ENCODE measurements around the gene ARSA. TPM values are rescaled to one million over a fixed set of nuclear protein-coding genes. Genes with fewer than 3 reads are reported as not detected.

ARSA gene
- total RNA-seq, 6 experiments from 2014 or later = 28.0 to 35.4 (median 30.6) TPM

Other genes with a start within 250 kb of the ARSA start
- 10 to 100 TPM; 63.9 to 76.7 (median 71.2) TPM for gene SBF1, start 153.1 kb downstream of the ARSA start, total RNA-seq (2021; fragmentation: NEBNext Ultra II Directional; extraction: Animal tissue kit (Norgen Biotek cat#: 25700))
- gene ADM2, start 146.6 kb downstream of the ARSA start, total RNA-seq (2021; fragmentation: NEBNext Ultra II Directional; extraction: Animal tissue kit (Norgen Biotek cat#: 25700)) = 1 to 10 TPM in 5 of 6 experiments, under 1 TPM in 1; 0.91 to 3.4 (median 1.2) TPM
- not detected for gene MIOX, start 141.3 kb downstream of the ARSA start, total RNA-seq (2021; fragmentation: NEBNext Ultra II Directional; extraction: Animal tissue kit (Norgen Biotek cat#: 25700))
- 100 to 1,000 TPM; 110 to 133 (median 118) TPM for gene LMF2, start 120.5 kb downstream of the ARSA start, total RNA-seq (2021; fragmentation: NEBNext Ultra II Directional; extraction: Animal tissue kit (Norgen Biotek cat#: 25700))
- 10 to 100 TPM; 31.7 to 54.1 (median 50.0) TPM for gene NCAPH2, start 119.9 kb downstream of the ARSA start, total RNA-seq (2021; fragmentation: NEBNext Ultra II Directional; extraction: Animal tissue kit (Norgen Biotek cat#: 25700))
- 10 to 100 TPM in 2 of 6 experiments, 1 to 10 TPM in 4; 2.7 to 11.1 (median 9.7) TPM for gene SCO2, start 102.6 kb downstream of the ARSA start, total RNA-seq (2021; fragmentation: NEBNext Ultra II Directional; extraction: Animal tissue kit (Norgen Biotek cat#: 25700))
- gene TYMP, start 98.1 kb downstream of the ARSA start, total RNA-seq (2021; fragmentation: NEBNext Ultra II Directional; extraction: Animal tissue kit (Norgen Biotek cat#: 25700)) = 1 to 10 TPM in 5 of 6 experiments, under 1 TPM in 1; 0.95 to 2.1 (median 1.3) TPM
- under 1 TPM in 1 of 6 experiments, not detected in 5; 0.05 TPM for gene KLHDC7B, start 82.3 kb downstream of the ARSA start, total RNA-seq (2021; fragmentation: NEBNext Ultra II Directional; extraction: Animal tissue kit (Norgen Biotek cat#: 25700))
- gene SYCE3, start 65.2 kb downstream of the ARSA start, total RNA-seq (2021; fragmentation: NEBNext Ultra II Directional; extraction: Animal tissue kit (Norgen Biotek cat#: 25700)) = not detected
- gene CPT1B, start 49.7 kb downstream of the ARSA start, total RNA-seq (2021; fragmentation: NEBNext Ultra II Directional; extraction: Animal tissue kit (Norgen Biotek cat#: 25700)) = 1 to 10 TPM in 5 of 6 experiments, under 1 TPM in 1; 0.82 to 3.0 (median 1.5) TPM
- gene CHKB, start 45.3 kb downstream of the ARSA start, total RNA-seq (2021; fragmentation: NEBNext Ultra II Directional; extraction: Animal tissue kit (Norgen Biotek cat#: 25700)) = 10 to 100 TPM; 21.1 to 26.2 (median 25.2) TPM
- under 1 TPM; 0.14 to 0.25 (median 0.15) TPM for gene MAPK8IP2, start 27.4 kb downstream of the ARSA start, total RNA-seq (2021; fragmentation: NEBNext Ultra II Directional; extraction: Animal tissue kit (Norgen Biotek cat#: 25700))
- under 1 TPM; 0.65 to 0.97 (median 0.68) TPM for gene SHANK3, start 44.7 kb upstream of the ARSA start, total RNA-seq (2021; fragmentation: NEBNext Ultra II Directional; extraction: Animal tissue kit (Norgen Biotek cat#: 25700))
- gene ACR, start 110.1 kb upstream of the ARSA start, total RNA-seq (2021; fragmentation: NEBNext Ultra II Directional; extraction: Animal tissue kit (Norgen Biotek cat#: 25700)) = not detected
- gene RABL2B, start 155.5 kb upstream of the ARSA start, total RNA-seq (2021; fragmentation: NEBNext Ultra II Directional; extraction: Animal tissue kit (Norgen Biotek cat#: 25700)) = 10 to 100 TPM; 14.8 to 18.9 (median 17.4) TPM

All from HFFc6 (cell line).